ENCODE data around the gene ARMH1.

ARMH1 gene

DNA sequence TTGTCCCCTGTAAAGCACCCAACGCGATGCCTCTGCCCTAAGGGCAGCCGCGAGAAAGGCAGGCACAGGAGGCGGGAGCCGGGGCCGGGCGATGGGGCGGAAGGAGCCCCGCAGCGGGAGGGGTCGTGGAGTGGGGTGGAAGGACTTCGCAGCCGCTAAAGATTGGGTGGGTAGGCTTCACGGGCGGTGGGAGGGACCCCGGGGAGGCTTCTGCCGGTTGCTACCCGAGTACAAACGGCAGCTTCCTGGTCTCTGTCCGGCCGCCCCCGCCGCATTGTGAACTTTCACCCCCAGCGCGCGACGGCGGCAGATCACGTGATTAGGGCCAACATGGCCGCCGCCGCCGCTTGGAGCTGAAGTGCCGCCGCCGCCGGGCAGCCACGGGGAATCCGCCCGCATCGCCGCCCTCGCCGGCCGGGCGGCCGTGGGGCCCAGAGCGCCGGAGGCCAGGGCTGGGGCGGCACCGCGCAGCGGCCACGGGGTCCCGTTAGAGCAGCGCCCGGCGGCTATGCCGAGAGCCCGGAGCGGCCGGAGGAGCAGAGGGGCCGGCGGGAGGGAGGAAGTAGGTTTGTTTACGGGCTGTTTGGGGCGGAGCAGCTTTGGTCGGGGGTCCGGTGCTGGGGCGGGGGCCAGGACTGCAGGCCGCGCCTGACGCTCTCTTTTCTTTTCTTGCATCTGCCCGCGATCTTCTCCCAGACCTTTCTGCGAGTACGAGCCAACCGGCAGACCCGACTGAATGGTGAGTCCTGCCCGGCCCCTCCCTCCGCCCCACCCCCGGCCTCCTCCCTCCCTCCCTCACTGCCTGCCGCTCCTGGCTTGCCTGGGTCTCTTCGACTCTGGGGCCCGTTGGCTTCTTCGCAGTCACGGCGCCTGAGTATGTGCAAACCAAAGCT, 42.6 kb upstream of the ARMH1 start:
- TF ChIP-seq FOXP2 (optimal IDR thresholded peaks at IDR 0.05; ENCODE audit: borderline replicate concordance, extremely low read depth, extremely low read length, insufficient read depth) (no peak), POLR2AphosphoS5 (IDR thresholded peaks at IDR 0.05; ENCODE audit: low read depth, low read length) (peak; percentile 74; the same call in 1 of the 2 replicates), SIN3A (IDR thresholded peaks at IDR 0.05; ENCODE audit: borderline replicate concordance, insufficient read depth, low read length) (no peak; the same call in 1 of the 2 replicates), TAF1 (IDR thresholded peaks at IDR 0.05; ENCODE audit: borderline replicate concordance, insufficient read depth, low read length) (peak; percentile 66)
- TF ChIP-seq, protein P1, sequence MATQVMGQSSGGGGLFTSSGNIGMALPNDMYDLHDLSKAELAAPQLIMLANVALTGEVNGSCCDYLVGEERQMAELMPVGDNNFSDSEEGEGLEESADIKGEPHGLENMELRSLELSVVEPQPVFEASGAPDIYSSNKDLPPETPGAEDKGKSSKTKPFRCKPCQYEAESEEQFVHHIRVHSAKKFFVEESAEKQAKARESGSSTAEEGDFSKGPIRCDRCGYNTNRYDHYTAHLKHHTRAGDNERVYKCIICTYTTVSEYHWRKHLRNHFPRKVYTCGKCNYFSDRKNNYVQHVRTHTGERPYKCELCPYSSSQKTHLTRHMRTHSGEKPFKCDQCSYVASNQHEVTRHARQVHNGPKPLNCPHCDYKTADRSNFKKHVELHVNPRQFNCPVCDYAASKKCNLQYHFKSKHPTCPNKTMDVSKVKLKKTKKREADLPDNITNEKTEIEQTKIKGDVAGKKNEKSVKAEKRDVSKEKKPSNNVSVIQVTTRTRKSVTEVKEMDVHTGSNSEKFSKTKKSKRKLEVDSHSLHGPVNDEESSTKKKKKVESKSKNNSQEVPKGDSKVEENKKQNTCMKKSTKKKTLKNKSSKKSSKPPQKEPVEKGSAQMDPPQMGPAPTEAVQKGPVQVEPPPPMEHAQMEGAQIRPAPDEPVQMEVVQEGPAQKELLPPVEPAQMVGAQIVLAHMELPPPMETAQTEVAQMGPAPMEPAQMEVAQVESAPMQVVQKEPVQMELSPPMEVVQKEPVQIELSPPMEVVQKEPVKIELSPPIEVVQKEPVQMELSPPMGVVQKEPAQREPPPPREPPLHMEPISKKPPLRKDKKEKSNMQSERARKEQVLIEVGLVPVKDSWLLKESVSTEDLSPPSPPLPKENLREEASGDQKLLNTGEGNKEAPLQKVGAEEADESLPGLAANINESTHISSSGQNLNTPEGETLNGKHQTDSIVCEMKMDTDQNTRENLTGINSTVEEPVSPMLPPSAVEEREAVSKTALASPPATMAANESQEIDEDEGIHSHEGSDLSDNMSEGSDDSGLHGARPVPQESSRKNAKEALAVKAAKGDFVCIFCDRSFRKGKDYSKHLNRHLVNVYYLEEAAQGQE (IDR thresholded peaks at IDR 0.05; ENCODE audit: insufficient read depth in 1 of 2, low read depth in 2 of 2, low read length in 2 of 2) = peak; percentile 17 to 62; a peak in 1 of 4 replicates

DNA sequence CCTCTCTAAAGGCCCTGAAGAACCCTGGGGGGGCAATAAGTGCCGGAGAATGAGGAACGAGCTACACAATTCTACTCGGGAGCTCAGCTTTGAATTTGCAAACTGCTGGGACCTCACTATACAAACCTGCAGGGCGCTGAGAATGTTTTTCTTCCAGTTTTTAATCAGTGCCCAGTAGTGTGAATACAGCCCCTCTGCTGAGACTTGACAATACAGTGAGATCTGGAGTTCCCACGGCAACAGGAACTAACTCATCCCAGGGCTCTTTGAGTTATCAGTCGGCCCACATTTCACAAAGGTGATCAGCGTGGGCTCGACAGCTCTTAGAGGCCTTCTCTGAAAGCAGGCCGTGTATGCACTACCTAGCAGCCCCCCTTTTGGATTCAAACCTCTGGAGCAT, 41.9 kb upstream of the ARMH1 start:
- TF ChIP-seq SIN3A (IDR thresholded peaks at IDR 0.05; ENCODE audit: borderline replicate concordance, insufficient read depth, low read length) = no peak
- TF ChIP-seq, protein P1 (IDR thresholded peaks at IDR 0.05; ENCODE audit: insufficient read depth in 1 of 2, low read depth in 2 of 2, low read length in 2 of 2) = no peak
- TF ChIP-seq POLR2AphosphoS5 (IDR thresholded peaks at IDR 0.05; ENCODE audit: low read depth, low read length) = no peak
- TF ChIP-seq FOXP2 (optimal IDR thresholded peaks at IDR 0.05; ENCODE audit: borderline replicate concordance, extremely low read depth, extremely low read length, insufficient read depth) = no peak
- no peak for TF ChIP-seq TAF1 (IDR thresholded peaks at IDR 0.05; ENCODE audit: borderline replicate concordance, insufficient read depth, low read length)

DNA sequence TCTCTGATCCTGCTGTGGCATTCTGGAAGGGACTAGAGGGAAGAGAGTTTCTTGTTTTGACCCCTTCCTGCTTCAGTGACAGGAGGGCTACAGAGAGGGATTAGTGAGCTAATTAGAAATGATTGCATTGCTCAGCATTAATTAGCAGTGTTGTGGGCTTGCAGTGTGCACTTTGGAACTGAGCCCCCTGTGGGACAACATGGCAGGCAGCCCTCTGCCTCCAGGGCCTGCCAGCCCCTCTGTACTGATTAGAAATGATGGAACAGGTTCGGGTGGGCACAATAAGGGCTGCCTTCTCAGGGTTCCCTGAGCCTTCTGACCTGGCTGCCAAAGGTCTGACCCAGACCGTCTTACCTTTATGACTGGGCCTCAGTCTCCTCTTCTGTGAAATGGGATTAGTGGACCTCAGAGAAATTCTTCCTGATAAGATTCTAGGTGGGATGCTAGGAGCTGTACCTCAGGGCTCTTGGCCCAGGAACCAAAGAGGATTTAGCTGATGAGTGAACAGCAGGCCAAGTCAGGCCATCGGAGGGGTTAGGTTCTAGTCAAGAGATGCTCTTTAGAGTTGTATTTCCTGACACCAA, 39.8 kb upstream of the ARMH1 start:
- TF ChIP-seq TAF1 (IDR thresholded peaks at IDR 0.05; ENCODE audit: borderline replicate concordance, insufficient read depth, low read length) = no peak

DNA sequence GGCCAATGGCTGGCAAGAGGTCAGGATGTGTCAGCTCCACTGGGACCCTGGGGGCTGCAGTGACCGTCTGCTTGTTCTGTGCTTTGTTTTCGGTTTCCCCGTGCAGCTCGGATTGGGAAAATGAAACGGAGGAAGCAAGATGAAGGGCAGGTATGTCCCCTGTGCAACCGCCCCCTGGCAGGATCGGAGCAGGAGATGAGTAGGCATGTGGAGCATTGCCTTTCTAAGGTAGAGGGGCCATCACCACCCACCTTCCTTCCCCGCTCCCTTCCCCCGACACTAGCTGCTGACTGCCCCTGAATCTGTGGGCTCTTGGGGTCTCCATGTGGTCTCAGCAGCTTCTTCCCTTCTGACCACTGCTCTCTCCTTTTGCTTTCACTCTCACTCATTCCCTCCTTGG, 39.1 kb upstream of the ARMH1 start:
- no peak for TF ChIP-seq FOXP2 (optimal IDR thresholded peaks at IDR 0.05; ENCODE audit: borderline replicate concordance, extremely low read depth, extremely low read length, insufficient read depth)
- no peak for TF ChIP-seq POLR2AphosphoS5 (IDR thresholded peaks at IDR 0.05; ENCODE audit: low read depth, low read length)
- TF ChIP-seq SIN3A (IDR thresholded peaks at IDR 0.05; ENCODE audit: borderline replicate concordance, insufficient read depth, low read length) = no peak
- TF ChIP-seq TAF1 (IDR thresholded peaks at IDR 0.05; ENCODE audit: borderline replicate concordance, insufficient read depth, low read length) = no peak
- TF ChIP-seq, protein P1 (IDR thresholded peaks at IDR 0.05; ENCODE audit: insufficient read depth in 1 of 2, low read depth in 2 of 2, low read length in 2 of 2) = no peak

DNA sequence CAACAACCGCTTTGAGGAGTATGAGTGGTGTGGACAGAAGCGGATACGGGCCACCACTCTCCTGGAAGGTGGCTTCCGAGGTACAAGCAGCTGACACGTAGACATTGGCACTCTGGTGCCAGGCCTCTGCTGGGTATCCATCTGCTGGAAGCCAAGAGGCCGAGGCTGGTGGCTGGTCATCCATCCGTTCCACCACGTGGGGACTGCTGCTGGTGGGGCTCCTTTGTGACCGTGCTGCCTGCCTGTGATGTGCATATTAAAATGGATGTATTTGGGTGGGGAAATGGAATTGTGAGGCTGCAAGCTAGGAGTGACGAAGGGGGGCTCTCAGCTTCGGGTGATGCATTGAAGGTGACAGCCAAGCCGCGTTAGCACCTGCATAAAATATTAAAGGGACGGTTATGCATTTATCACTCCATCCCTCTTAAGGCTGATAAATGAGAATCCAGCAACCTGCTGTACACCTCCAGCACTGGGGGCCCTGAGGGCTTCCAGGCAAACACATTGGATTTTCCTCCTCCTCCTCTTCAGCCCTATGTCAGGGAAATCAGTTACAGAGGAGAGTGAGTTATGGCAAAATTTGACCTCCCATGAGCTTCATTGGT, 38.3 kb upstream of the ARMH1 start:
- TF ChIP-seq FOXP2 (optimal IDR thresholded peaks at IDR 0.05; ENCODE audit: borderline replicate concordance, extremely low read depth, extremely low read length, insufficient read depth) (no peak), POLR2AphosphoS5 (IDR thresholded peaks at IDR 0.05; ENCODE audit: low read depth, low read length) (no peak), TAF1 (IDR thresholded peaks at IDR 0.05; ENCODE audit: borderline replicate concordance, insufficient read depth, low read length) (no peak), SIN3A (IDR thresholded peaks at IDR 0.05; ENCODE audit: borderline replicate concordance, insufficient read depth, low read length) (no peak)
- TF ChIP-seq, protein P1 (IDR thresholded peaks at IDR 0.05; ENCODE audit: insufficient read depth in 1 of 2, low read depth in 2 of 2, low read length in 2 of 2) = no peak
